ENCODE results near the gene ZBTB20. TPM values are rescaled to one million over a fixed set of nuclear protein-coding genes. Genes with fewer than 3 reads are reported as not detected.
A peak's percentile ranks its signal among the peaks of the same experiment; 100 is the strongest.

ZBTB20 gene
- total RNA-seq, 1 experiment from 2014 or later: 10.7 TPM

DNA sequence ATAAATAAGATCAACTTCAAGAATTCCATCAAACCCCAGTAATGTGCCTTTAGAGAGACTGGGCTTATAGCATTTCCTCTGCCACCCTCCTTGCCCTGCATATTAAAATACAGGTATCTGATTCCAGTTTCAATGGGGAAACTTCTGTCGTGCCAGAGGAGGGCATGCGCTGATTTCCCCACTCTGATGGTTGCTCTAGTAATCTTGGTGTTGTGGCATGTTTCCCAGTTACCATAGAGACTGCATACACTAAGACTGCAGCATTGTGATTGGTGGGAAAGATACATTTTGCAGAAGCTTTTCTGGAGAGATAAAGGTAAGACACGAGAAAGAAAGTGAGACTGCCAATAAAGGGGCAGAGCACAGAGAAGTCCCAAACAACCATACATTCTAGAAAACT is 627.7 kb downstream of the ZBTB20 start:
- intact Hi-C loops (cut with micrococcal nuclease): no loop called here
- Mint-ChIP-seq H3K27ac (ENCODE audit: low read depth, unreplicated experiment) (no peak overlapping the region), H3K36me3 (ENCODE audit: insufficient read depth, unreplicated experiment) (no peaks in the 10 kb centered on the region), H3K27me3 (ENCODE audit: insufficient read depth, unreplicated experiment) (no peaks in the 10 kb centered on the region), H3K9me3 (ENCODE audit: unreplicated experiment) (no peaks in the 10 kb centered on the region), H3K4me1 (ENCODE audit: insufficient read depth, unreplicated experiment) (no peaks in the 10 kb centered on the region), H3K4me3 (ENCODE audit: unreplicated experiment) (no peak overlapping the region)
- ChIA-PET CTCF (no interaction called here), POLR2A (no interaction called here)
- BruUV-seq (replicated peaks): no TSS peak
- peak; percentile 35 for DNase-seq (ENCODE audit: unreplicated experiment)
- TF ChIP-seq CTCF (IDR thresholded peaks at IDR 0.05; ENCODE audit: unreplicated experiment): no peak

DNA sequence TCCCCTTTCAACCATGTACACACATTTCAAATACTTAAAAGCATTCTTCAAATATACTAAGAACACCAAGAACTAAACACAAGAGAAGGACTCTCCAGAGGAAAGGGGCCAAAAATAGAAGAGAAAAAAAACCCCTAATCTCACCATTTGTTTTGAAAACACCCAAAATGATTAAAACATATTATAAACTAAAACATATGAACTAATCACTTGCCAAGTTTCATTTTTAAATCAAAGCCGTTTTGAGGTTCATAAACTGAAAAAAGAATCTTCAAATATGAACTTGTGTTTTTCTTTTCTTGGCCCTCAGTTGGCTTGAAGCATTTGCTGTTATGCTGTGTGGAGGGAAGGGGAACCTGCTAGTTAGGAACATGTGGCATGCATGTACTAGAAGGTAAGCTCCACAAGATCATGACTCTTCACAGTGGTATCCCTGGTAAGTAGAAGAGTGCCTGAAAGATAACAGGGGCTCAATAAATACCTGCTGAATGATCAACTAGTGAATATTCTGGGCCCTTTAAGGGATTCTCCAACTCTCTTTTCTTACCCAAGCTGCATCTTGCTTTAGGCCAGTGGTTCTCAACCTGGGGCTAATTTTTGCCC is 628.8 kb downstream of the ZBTB20 start:
- DNase-seq (ENCODE audit: unreplicated experiment): no peak
- Mint-ChIP-seq H3K4me3 (ENCODE audit: unreplicated experiment) (no peak overlapping the region), H3K9me3 (ENCODE audit: unreplicated experiment) (no peaks in the 10 kb centered on the region), H3K36me3 (ENCODE audit: insufficient read depth, unreplicated experiment) (no peaks in the 10 kb centered on the region), H3K4me1 (ENCODE audit: insufficient read depth, unreplicated experiment) (no peaks in the 10 kb centered on the region), H3K27me3 (ENCODE audit: insufficient read depth, unreplicated experiment) (no peaks in the 10 kb centered on the region), H3K27ac (ENCODE audit: low read depth, unreplicated experiment) (no peak overlapping the region)
- no peak for TF ChIP-seq CTCF (IDR thresholded peaks at IDR 0.05; ENCODE audit: unreplicated experiment)
- POLR2A ChIA-PET: no interaction called here
- intact Hi-C loops (cut with micrococcal nuclease): no loop called here
- BruUV-seq (replicated peaks): no TSS peak
- CTCF ChIA-PET: no interaction called here

- Mint-ChIP-seq H3K27ac (ENCODE audit: low read depth, unreplicated experiment) (no peak overlapping the region), H3K4me1 (ENCODE audit: insufficient read depth, unreplicated experiment) (peaks cover 8% of the 10 kb centered on the region), H3K9me3 (ENCODE audit: unreplicated experiment) (no peaks in the 10 kb centered on the region), H3K36me3 (ENCODE audit: insufficient read depth, unreplicated experiment) (no peaks in the 10 kb centered on the region), H3K4me3 (ENCODE audit: unreplicated experiment) (no peak overlapping the region), H3K27me3 (ENCODE audit: insufficient read depth, unreplicated experiment) (no peaks in the 10 kb centered on the region)
- no TSS peak for BruUV-seq (replicated peaks)
- CTCF ChIA-PET: interaction anchor here (0.7 to 1.0 kb wide), 2 partner anchors 16 to 583 kb away, joined by 4 read pairs; no protein-coding TSS in a partner anchor
- POLR2A ChIA-PET: interaction anchor here (1.3 kb wide), 1 partner anchor 11 kb away, joined by 3 read pairs; no protein-coding TSS in a partner anchor
- TF ChIP-seq CTCF (IDR thresholded peaks at IDR 0.05; ENCODE audit: unreplicated experiment): no peak
- DNase-seq (ENCODE audit: unreplicated experiment): no peak
- intact Hi-C loops (cut with micrococcal nuclease): no loop called here
These were observed 636.9 kb downstream of the ZBTB20 start for GRCh38 chr3:114510201-114510600.

- no peaks in the 10 kb centered on the region for H3K27me3 Mint-ChIP-seq (ENCODE audit: insufficient read depth, unreplicated experiment)
- ChIA-PET CTCF (interaction anchor here (1.0 kb wide), 1 partner anchor 17 kb away, joined by 4 read pairs; no protein-coding TSS in a partner anchor), POLR2A (interaction anchor here (1.3 kb wide), 1 partner anchor 11 kb away, joined by 3 read pairs; no protein-coding TSS in a partner anchor)
- H3K27ac Mint-ChIP-seq (ENCODE audit: low read depth, unreplicated experiment): no peak overlapping the region
- peaks cover 12% of the 10 kb centered on the region for H3K4me1 Mint-ChIP-seq (ENCODE audit: insufficient read depth, unreplicated experiment)
- no peak overlapping the region for H3K4me3 Mint-ChIP-seq (ENCODE audit: unreplicated experiment)
- H3K36me3 Mint-ChIP-seq (ENCODE audit: insufficient read depth, unreplicated experiment): no peaks in the 10 kb centered on the region
- no peak for TF ChIP-seq CTCF (IDR thresholded peaks at IDR 0.05; ENCODE audit: unreplicated experiment)
- DNase-seq (ENCODE audit: unreplicated experiment): no peak
- no peaks in the 10 kb centered on the region for H3K9me3 Mint-ChIP-seq (ENCODE audit: unreplicated experiment)
- intact Hi-C loops (cut with micrococcal nuclease): no loop called here
- BruUV-seq (replicated peaks): no TSS peak
These were observed 637.3 kb downstream of the ZBTB20 start for GRCh38 chr3:114509756-114510155.

Data from MCF 10A (cell line).